Suppressor macrophage treated with lipopolysaccharide for 4 hours (primary cell): ENCODE results near the gene ZNF592.

Experiments
- DNase-seq: peaks from one replicate; pipeline ENCODE4 v3.0.0-alpha.2; 2020

ZNF592 gene

DNA sequence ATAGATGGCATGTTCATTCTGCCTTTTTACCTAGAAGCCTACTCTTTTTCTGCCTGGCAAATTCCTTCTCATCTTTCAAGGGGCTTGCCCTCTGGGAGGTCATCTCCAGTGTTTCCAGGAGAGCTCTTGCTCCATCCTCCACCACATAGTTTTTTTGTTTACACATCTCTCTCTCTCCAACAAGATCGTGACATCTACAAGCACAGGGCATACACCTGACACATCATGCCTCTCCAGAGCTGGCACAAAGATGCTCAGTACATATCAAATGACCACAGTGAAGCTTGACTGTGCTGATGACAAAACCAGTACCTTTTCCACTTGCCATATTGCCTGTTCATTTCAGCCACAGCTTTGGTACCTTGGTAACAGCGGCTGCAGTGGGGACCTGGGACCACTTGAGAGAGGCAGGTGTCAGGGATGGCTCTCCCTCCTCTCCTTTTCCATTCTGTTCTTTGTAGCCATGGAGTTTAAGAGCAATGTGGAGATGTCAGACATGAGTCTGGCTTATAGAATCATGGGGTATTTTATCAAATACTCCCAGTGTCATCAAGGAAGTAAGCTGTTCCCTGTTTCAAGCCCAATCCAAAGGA, 84.2 kb downstream of the ZNF592 start:
- no peak for DNase-seq

DNA sequence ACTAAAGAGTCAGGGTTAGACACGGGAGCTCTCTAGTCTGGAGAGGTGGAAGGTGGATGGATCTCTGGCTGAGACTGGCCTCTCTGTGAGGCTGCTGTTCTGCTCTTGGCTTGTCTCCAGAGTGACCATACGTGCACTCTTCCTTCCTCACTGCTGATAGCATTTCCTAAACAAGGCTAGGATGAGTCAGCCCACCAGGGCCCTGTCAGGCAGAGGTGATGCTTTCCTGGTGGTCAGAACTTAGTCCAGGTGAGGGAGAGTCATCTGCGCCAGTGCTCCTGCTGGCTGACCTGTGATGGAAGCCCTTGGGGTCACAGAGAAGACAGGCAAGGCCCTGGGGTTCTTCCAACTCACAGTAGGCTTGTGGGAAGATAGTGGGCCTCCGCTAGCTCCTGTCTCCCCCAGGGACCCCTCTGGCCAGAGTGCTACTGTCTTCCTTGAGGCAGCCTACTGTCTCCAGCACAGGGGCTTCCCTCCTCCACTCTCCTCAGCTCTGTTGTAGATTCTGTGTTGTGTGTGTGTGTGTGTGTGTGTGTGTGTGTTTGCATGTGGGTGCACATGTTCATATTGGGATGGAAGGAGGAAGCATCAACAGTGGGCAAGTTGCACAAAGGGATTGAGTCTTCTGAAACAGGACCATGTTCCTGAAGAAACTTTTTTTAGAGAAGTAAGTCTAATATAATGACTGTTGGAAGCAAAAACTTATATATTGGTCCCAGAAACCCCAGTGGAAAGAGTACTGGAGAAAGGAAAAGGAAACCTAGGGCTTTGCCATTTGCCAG, 85.2 kb downstream of the ZNF592 start:
- no peak for DNase-seq

- no peak for DNase-seq
Observed at GRCh38 chr15:84834229-84834955, 86.0 kb downstream of the ZNF592 start.

DNA sequence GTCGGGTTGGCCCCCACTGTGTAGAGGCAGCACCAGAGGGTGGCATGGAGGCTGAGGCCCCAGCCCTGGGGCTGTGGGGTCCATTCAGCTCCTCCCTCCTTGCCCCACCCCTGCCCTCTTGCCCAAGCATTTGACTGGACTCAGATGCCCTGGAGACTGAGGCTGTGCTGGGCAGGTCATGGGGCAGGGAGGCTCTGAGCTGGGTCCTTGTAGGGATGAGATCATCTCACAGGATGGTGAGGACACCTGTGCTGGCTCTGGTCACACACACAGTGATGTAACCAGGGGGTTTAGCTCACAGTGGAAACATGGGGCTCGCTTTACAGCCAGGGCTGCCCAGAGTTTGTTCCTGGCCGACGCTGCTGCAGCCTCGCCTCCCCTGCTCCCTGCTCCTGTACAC, 86.6 kb downstream of the ZNF592 start:
- no peak for DNase-seq

- no peak for DNase-seq
Observed at GRCh38 chr15:84835661-84836337, 87.4 kb downstream of the ZNF592 start.

GRCh38 chr15:84836844-84837243, 88.5 kb downstream of the ZNF592 start:
- peak; percentile 68 for DNase-seq

GRCh38 chr15:84839714-84840113, 91.3 kb downstream of the ZNF592 start:
- DNase-seq = no peak

DNA sequence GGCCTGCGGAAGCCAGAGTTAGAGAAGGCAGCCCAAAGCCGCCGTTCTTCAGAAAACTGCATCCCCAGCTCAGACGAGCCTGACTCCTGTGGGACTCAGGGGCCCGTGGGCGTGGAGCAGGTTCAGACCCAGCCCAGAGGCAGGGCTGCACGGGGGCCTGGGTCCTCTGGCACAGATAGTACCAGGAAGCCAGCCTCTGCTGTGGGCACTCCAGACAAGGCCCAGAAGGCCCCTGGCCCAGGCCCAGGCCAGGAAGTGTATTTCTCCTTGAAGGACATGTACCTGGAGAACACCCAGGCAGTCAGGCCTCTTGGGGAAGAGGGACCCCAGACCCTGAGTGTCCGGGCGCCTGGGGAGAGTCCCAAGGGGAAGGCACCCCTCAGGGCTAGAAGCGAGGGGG, 91.9 kb downstream of the ZNF592 start:
- no peak for DNase-seq

GRCh38 chr15:84840741-84841429, 92.5 kb downstream of the ZNF592 start:
- peak; percentile 68 for DNase-seq

- no peak for DNase-seq
Observed at GRCh38 chr15:84842781-84843180, 94.4 kb downstream of the ZNF592 start.

- DNase-seq = no peak
Observed at GRCh38 chr15:84844964-84845363, 96.6 kb downstream of the ZNF592 start.

DNA sequence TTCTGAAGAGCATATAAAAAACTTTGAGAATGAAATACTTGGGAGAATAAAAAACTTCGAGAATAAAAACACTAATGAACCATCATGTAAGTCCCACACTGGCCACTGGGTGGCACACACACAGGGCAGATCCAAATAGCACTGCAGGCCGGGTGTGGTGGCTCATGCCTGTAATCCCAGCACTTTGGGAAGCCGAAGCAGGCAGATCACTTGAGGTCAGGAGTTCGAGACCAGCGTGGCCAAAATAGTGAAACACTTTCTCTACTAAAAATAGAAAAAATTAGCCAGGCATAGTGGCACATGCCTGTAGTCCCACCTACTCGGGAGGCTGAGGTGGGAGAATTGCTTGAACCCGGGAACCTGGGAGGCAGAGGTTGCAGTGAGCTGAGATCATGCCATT, 97.2 kb downstream of the ZNF592 start:
- peak; percentile 52 for DNase-seq

DNA sequence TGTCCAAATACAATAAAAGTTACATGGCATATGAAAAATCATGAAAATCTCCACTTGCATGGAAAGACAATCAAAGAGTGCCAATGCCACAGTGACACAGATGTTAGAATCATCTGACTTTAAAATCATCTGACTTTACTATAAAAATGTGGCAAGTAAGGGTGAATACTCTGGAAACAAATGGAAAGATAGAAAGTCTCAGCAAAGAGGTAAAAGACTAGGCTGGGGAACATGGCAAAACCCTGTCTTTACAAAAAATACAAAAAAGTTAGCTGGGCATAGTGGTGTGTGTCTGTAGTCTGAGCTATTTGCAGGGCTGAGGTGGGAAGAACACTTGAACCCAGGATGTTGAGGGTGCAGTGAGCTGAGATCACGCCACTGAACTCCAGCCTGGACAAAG, 97.9 kb downstream of the ZNF592 start:
- DNase-seq = no peak

GRCh38 chr15:84847382-84847781, 99.0 kb downstream of the ZNF592 start:
- DNase-seq = no peak

GRCh38 chr15:84852212-84852611, 103.8 kb downstream of the ZNF592 start:
- no peak for DNase-seq

DNA sequence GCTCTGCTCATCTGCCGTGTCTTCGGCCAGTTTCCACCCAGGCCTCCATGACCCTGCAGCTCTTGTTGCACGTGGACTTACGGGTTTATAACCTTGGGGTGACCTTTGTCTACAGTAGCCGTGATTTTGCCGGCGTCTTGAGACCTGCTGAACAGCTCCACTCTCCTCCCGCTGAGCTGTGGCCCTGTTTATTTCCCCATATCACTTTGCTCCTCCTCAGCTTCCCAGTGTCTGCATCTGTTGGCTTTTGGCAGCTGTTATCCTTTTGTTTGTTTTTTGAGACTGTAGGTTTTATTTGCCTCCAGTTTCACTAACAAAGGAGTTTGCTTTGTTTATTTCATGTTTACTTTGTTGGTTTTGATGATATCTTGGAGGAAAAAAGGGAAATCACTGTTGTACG, 106.7 kb downstream of the ZNF592 start:
- DNase-seq = no peak

DNA sequence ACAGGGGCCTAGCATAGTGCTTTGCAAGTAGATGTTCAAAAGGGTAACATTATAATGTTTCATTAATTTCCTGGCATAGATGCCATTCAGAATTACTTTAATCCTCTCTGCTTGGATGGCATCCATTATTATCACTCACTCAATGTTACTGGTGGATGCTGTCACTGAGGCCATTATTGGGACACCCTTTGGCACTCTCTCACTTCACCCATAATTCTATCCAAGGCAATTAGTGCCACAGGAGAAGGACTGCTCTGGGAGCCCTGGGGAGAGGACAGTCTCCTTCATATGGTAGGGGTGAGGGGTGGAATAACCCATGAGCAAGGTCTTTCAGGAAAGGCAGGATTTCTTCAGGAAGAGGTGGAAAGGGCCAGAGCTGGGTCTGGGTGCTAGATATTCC, 107.4 kb downstream of the ZNF592 start:
- DNase-seq = no peak
